PFSK-1 (cell line): ENCODE results near the gene ADAM15.

Source experiments
- FOXP2 ChIP-seq: optimal IDR thresholded peaks from 2 replicates; pipeline ENCODE3; 2011; ENCODE audit warnings: borderline replicate concordance, control low read depth, inconsistent platforms; ENCODE audit not compliant: insufficient read depth; ENCODE audit errors: extremely low read length, extremely low read depth
- POLR2AphosphoS5 ChIP-seq: IDR thresholded peaks from 2 replicates; pipeline ENCODE4 v1.6.1; 2012; ENCODE audit warnings: low read depth, mild to moderate bottlenecking, control low read depth, low read length, moderate library complexity
- SIN3A ChIP-seq: IDR thresholded peaks from 2 replicates; pipeline ENCODE4 v1.6.1; 2012; ENCODE audit warnings: mild to moderate bottlenecking, low read length, moderate library complexity, borderline replicate concordance; ENCODE audit not compliant: insufficient read depth
- TAF1 ChIP-seq: IDR thresholded peaks from 2 replicates; pipeline ENCODE4 v1.6.1; 2012; ENCODE audit warnings: low read length, control low read depth, borderline replicate concordance; ENCODE audit not compliant: insufficient read depth
- TF ChIP-seq, protein P1 (sequence below), 2 experiments: IDR thresholded peaks; 2 replicates each; pipeline versions ENCODE4 v1.6.1 to v1.8.0; 2011 to 2012; ENCODE audit warnings: low read depth in 2 of 2, low read length in 2 of 2, control low read depth in 1 of 2, inconsistent platforms in 1 of 2, mild to moderate bottlenecking in 1 of 2, moderate library complexity in 1 of 2; ENCODE audit not compliant: insufficient read depth in 1 of 2

The ADAM15 gene

DNA sequence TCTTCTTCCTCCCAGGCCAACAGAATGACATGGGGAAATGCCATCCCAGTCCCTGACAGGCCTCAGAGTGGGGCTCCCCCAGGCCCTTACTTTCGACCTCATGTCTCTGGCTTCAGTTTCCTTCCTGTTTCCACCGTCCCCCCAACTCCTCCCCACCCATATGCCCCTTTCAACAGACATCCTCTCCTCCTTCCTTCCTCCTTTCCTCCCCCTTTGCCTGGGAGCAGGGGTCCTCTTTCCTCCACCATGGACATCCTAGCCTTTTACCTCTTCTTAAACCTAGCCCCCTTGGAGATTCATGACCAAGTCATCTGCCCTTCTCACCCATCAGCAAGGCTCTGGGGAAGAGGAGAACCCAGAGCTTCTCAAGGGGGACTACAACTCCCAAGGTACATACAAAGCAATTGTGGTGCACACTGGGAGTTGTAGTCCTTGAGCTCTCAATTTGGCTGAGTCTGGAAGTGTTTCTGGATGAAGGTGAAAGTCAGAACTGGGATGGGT lies 44.5 kb upstream of the ADAM15 start:
- TF ChIP-seq POLR2AphosphoS5 (no peak), FOXP2 (no peak), TAF1 (no peak), SIN3A (no peak)
- TF ChIP-seq, protein P1, sequence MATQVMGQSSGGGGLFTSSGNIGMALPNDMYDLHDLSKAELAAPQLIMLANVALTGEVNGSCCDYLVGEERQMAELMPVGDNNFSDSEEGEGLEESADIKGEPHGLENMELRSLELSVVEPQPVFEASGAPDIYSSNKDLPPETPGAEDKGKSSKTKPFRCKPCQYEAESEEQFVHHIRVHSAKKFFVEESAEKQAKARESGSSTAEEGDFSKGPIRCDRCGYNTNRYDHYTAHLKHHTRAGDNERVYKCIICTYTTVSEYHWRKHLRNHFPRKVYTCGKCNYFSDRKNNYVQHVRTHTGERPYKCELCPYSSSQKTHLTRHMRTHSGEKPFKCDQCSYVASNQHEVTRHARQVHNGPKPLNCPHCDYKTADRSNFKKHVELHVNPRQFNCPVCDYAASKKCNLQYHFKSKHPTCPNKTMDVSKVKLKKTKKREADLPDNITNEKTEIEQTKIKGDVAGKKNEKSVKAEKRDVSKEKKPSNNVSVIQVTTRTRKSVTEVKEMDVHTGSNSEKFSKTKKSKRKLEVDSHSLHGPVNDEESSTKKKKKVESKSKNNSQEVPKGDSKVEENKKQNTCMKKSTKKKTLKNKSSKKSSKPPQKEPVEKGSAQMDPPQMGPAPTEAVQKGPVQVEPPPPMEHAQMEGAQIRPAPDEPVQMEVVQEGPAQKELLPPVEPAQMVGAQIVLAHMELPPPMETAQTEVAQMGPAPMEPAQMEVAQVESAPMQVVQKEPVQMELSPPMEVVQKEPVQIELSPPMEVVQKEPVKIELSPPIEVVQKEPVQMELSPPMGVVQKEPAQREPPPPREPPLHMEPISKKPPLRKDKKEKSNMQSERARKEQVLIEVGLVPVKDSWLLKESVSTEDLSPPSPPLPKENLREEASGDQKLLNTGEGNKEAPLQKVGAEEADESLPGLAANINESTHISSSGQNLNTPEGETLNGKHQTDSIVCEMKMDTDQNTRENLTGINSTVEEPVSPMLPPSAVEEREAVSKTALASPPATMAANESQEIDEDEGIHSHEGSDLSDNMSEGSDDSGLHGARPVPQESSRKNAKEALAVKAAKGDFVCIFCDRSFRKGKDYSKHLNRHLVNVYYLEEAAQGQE (IDR thresholded peaks at IDR 0.05; ENCODE audit: insufficient read depth in 1 of 2, low read depth in 2 of 2, low read length in 2 of 2), result no peak

DNA sequence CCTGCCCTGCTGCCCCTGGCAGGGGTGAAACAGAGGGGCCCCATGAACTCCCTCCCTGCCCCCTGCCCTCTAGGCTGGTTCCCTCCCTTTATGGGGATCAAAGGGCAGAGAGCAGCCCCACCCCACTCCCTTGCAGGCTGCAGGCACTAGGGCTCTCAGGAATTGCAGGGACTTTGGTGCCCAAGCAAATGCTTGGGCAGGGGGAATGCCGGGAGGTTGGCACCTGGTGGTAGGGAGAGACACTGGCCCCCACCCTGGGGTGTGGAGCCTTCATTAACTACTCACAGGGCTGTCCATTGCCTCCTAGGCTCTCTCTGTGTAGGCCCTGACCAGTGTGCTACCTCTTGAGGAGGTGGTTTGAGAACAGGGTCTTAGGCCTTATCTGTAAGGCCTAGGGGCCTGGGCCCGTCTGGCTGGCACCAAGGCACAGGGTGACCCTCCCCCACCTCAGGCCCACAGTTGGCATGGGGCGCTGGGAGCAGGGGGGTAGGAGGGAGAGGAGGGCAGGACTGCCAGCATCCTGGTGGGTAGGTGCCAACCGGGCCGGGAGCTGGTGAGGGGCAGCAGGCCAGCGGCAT lies 43.8 kb upstream of the ADAM15 start:
- no peak for TF ChIP-seq TAF1
- TF ChIP-seq POLR2AphosphoS5, result no peak
- TF ChIP-seq FOXP2, result no peak
- TF ChIP-seq, protein P1 (IDR thresholded peaks at IDR 0.05; ENCODE audit: insufficient read depth in 1 of 2, low read depth in 2 of 2, low read length in 2 of 2), result no peak

DNA sequence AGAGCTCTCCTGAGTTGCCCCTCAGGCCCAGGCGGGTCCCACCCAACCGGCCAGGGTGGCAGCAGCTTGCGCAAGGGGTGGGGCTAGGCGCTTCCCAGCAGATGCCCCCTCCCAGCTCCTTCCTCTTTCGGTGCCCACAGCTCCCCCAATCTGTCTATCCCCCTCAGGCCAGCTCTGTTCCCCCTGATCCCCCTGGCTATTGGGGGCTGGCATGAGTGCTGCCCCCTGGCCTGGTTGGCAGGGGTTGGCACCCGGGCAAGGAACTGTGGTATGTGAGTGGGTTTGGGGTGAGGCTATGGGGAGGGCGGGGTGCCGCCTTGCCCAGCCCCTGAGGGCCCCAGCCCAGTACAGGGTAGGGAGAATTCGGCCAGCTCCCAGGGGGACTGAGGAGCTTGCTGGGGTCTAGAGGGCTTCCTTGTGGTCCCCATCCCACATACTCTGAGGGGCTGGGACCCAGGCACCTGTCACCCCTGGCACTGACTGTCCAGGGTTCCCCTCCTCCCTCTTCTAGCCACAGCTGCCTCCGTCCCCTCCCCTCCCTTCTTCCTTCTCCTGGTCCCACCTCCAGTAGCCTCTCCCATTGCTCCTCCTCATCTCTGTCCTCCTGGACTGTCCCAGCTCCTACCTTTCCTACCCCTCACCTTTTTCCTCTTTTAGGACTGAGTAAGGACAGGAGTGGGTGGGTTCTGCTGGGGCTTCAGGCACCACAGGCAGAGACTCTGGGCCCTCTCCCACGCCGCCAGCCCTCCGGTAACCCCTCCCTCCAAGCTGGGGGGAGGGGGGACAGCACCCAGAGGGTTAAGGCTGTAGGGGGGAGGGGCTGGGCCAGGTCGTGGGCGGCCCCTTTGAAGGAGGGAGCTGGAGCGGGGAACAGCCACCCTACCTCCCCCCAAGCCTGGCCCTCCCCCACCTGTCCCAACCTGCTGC lies 42.8 kb upstream of the ADAM15 start:
- TF ChIP-seq, protein P1 (IDR thresholded peaks at IDR 0.05; ENCODE audit: insufficient read depth in 1 of 2, low read depth in 2 of 2, low read length in 2 of 2), result no peak
- TF ChIP-seq FOXP2 (no peak), TAF1 (no peak), POLR2AphosphoS5 (no peak), SIN3A (no peak)

DNA sequence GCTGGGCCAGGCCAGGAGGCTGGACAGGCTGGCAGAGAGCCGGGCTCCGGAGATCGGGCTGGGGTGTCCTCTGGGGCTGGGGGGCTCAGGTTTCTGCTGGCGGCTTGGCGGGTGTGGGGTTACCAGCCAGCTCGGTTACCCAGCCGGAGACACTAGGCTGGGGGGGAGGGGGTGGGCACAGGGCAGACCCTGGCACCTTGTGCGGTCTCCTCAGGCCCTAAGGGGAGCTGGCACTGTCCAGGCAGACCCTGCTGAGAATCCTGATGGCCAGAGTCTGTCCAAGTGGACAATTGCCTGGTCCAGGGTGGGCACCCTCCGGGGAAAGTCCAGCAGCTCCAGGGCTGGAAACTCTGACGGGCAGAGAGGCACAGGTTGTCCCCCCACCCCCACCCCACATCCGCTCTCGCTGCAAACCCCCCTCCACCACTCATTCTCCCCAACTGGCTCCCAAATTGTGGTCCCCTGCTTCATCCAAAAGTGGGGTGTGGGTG lies 41.9 kb upstream of the ADAM15 start:
- TF ChIP-seq SIN3A (no peak), TAF1 (no peak), POLR2AphosphoS5 (no peak), FOXP2 (no peak)
- TF ChIP-seq, protein P1 (IDR thresholded peaks at IDR 0.05; ENCODE audit: insufficient read depth in 1 of 2, low read depth in 2 of 2, low read length in 2 of 2), result no peak
